GM19099 (cell line): Measurements from ENCODE around the gene TMEM181.

Experiments
- POLR2A ChIP-seq: IDR thresholded peaks from 3 replicates; pipeline ENCODE4 v1.6.1; 2011; ENCODE audit warnings: low read depth; ENCODE audit not compliant: insufficient read length; ENCODE audit errors: extremely low read depth

The TMEM181 gene

DNA sequence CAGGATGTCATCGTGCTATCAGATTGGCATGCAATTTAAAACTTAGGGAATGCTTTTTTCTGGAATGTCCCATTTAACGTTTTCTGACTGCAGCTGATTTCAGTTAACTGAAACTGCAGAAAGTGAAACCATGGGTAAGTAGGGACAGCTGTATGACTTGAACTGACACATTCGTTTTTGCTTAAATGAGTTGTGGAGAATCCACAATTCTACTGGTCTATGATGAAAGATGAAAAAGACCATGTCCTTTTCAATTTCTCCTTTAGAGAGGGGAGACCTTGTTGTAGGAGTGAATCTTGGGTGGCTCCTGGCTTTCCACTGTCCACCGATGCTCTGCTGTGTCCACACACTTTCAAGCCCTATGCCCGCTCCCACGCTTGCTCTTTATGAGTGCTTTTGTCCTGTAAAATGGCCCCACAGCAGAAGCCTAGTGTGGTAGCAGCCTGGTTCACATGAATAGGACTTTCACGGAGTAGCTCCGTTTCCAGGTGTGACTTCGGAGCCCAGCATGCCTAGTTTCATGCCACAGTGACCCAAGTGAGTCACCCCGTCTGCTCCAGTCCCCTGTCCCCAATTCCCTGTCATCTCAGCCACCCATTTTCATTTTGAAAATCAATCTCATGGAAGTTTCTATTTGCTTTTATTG, 62.8 kb downstream of the TMEM181 start:
- TF ChIP-seq POLR2A: no peak

DNA sequence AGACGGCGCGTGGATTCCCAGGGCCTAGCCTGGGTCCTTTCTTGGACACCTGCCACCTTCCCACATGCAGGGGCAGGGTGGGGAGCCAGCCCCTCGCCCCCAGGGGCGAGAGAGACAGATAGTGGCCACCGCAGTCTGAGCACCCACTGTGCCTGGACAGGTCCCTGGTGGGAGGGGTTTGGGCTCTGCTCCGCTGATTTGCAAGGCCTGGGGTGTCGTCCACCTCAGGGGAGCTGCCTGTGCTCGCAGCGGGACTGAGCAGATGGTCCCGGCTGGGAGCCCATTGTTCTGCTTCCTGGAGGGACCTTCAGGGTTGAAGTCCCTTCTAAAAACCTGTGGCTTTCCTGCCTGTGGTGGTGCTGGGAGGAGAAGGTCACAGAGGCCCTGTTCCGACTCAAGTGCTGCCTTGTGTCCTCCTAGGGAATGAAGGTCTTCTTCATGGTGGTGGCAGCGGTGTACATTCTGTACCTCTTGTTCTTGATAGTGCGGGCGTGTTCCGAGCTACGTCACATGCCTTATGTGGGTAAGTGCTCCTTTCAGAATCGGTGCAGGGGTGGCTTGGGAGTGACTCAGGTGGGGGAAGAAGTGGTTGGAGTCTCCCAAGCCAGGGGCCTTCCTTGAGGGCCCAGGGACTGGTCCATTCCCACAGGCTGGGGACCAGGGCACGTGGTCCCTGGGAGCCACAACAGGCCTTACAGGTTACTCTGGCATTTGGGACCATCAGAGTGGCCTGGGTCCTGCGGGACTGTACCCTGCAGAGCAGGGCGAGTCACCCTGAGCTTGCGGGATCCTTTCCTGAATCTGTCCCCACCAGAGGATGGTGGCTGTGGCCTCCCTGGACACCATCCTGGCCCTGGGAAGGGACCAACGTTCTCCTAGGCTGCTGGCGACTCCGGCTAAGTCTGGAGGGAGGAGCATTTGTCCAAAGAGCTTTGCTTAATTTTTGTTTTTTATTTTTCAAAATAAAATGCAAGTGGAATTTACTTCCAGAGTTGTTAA, 65.1 kb downstream of the TMEM181 start:
- no peak for TF ChIP-seq POLR2A

DNA sequence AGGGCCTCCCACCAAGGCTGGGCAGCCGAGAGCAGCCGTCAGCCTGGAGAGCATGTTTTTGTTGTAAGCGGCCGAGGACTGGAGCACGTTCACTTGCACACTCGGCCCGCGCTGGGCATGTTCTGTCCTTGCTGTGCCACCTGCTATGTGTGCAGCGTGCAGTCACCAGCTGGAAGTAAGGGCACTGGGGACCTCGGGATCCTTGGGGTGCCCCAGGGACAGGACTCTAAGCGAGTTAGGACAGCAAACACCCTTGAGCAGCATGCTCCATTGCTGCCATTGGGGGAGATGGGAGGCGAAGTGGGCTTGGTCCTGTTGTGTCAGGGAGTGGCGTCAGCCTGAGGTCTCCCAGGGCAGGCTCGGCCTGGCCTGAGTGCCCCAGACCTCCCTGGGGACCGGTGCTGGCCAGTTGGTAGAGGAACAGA, 66.0 kb downstream of the TMEM181 start:
- no peak for TF ChIP-seq POLR2A

DNA sequence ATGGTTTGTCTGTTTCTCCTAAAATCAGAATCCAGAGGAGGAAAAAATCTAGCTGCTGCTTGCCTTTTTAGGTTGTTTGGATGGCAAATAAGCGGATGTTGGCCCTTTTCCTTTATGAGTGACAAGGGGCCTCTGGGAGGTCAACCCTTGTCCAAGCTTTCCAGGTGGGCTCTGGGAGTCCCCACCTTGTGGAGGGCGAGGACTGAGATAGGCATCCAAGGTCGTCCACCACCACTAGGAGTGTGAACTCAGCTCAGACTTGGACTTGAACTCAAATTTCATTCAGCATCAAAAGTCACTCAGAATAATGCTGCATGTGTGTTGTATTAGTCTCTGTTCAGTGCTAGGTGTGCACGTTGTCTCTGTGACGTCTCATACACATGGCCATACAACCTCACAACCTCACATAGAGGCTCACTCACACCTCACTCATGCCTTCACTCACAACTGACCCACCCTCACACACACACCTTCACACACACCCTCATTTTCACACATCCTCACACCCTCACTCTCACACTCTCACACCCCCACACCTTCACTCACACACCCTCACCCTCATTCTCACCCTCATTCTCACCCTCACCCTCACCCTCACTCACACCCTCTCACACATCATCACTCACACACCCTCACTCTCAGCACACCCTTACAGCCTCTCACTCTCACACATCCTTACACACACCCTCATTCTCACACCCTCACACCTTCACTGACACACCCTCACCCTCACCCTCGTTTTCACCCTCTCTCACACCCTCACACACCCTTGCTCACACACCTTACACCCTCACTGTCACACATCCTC, 66.7 kb downstream of the TMEM181 start:
- TF ChIP-seq POLR2A: no peak

DNA sequence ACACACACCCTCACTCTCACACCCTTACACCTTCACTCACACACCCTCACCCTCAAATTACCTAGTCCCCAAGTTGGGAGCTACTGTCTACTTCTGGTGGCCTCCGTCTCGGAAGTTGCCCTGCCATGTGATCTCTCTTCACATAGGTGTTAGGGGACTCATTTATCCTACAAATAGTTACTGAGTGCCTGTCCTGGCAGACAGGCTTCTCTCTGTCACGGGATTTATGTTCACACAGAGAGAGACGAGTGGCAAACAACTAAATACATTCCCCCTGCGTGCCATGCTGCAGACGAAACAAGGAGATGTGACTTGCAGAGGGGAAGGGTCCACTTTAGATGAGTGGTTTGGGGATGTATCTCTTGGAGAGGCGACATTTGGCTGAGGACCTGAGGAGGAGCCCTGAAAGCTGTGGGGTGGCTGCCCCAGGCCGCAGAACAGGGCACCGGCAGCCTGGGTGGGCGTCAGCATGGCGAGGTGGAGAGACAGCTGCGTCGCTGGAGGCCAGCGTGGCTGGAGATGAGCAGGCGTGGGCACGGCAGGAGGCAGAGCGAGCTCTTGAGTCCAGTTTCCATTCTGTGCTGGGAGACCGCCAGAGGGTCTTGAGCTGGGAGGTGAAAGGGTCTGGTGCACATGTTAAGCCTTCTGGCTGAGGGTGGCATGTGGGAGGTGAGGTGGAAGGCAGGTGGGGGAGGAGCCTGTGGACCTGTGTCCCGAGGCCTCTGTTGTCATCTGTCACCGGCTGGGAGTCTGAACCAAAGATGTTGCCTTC, 67.5 kb downstream of the TMEM181 start:
- TF ChIP-seq POLR2A: no peak

DNA sequence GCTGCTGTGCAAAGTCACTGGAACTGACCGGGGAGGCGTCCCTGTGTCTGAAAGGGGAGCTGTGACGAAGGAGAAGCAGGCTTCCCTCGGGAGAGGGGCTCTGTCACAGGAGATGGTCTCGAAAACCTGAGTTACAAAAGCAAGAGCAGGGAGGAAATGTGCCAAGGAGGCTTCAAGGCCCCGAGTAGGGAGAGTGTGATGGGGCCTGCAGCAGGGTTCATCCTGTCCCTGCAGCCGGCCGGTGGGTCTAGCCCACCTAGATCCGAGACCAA, 68.0 kb downstream of the TMEM181 start:
- no peak for TF ChIP-seq POLR2A

DNA sequence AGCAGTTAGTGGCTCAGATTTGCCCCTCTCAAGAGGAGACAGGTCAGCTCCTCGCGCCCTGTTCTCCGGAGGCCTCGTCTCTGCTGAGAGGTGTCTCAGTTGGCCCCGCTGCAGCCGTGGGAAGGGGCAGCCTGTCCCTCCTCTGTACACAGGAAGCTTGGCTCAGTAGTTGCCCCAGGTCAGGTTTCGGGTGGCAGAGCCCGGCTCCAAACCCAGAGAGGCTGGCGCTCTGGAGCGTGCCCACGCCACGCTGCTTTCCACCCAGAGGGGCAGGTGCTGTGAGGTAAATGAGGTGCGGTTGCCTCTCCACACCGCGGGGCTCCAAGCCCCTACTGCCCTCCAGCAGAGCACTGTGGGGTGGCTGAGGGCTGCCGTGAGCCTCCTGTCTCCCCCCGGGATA, 68.7 kb downstream of the TMEM181 start:
- no peak for TF ChIP-seq POLR2A

DNA sequence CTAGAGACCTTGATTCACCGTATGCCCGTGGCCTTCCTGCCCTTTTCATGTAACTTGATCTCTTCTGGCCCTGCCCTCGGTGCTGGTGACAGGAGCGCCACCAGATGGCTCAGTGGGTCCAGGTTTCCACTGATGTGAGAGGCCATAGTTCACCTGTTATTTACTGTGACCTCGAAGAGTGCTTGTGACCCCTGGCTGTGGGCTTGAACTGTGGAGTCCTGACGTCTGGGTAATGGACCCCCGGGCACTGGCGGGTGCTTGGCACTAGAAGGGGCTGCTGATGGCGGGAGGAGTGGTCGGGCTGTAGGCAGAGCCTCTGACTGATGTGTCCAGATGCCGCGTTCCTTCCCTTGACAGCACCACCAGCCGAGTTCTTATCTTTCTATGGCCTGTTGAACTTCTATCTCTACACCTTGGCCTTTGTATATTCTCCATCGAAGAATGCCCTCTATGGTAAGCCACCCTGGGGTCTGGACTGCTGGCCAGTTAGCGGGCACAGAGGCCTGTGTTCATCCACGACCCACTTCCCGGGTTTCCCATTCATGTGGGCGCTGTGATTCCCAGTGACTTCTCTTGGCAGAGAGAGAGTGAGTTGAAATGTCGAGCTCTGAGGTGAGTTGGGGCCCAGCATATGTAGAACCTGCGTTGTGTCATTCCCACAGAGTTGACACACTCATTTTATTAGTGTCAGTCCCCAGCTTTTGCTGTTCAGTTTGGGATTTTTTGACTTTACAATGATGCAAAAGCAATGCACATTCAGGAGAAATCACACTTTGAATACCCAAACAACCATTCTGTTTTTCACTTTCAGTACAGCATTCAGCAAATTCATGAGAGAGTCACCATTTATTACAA, 69.7 kb downstream of the TMEM181 start:
- no peak for TF ChIP-seq POLR2A

DNA sequence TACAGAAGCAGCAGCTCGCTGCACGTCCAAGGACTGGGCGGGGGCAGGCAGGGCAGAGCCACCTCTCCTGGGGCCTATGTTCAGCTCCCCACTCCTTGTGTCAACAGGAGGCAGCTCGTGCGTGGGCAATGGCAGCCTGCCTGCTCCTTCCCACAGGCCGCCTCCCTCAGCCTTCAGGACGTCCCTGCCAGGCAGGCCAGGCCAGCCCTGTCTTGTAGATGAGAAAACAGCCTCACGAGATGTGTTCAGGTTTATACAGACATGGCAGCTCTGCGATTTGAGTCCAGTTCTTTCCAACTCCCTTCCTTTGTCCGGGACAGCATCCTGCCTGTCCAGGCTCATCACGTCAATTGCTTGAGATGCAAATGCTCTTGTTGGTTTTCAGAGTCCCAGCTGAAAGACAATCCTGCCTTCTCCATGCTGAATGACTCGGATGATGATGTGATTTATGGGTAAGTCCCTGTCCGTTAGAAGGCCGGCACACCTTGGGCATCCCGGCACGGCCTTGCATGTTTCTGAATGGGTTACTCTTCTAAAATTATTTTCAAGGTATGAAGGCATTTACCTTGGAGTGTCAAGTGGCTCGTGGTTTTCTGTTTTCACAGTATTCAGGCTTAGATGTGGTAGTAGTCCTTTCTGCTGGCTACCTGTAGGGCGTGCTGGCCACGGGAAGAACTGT, 71.2 kb downstream of the TMEM181 start:
- TF ChIP-seq POLR2A: no peak

DNA sequence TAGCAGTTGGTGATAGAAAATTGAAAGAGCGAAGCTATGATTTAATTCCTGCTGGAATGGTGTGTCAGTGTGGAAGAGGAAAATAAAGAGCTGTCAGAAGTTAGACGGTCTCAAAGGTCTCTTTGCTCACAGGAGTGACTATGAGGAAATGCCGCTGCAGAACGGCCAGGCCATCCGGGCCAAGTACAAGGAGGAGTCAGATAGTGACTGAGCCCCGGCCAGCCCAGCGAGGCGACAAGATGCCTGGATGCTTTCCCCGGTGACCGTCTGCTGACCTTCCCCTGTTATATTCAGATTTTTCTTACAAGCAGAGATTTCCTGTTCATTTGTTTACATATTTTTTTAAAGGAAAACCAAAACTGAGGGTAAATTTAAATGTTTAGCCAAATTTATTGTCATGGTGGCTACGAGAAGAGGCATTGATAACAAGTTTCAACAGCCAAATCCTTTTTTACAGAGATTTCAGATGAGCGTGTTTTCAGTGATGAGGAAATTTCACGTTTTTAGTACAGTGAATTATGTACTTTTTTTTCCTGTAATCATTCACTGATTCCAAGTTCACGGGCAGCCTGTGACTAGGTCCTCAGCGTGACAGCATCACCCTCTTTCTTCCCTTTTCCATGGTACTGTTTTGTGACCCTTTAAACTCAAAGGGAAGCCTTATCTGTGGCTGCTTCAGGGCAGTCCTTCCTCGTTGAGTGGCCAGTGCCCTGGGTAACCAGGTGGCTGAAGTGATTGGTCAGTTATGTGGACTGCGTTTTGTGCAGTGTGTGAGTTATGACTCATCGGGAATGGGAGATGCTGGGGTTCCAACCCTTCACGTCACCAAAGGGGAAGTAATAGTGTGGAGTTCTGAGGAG, 72.0 kb downstream of the TMEM181 start:
- no peak for TF ChIP-seq POLR2A

DNA sequence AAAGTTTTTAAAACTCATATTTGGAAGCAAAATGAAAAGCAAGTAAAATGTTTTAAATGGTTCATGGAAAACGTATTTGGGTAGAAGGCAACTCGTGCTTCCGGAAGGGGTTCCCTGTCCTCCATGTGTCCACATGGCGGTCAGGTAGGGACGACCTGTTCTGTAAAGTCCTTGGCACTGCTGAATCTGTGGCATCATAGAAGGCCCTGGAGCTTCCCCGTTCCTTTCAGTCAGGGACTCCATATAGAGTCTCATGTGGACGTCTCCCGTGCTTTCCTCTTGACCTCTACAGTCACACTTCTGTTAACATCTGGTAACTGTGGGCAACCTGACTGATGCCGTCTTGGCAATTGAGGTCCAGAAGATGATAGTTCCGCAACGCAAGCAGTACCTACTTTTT, 73.2 kb downstream of the TMEM181 start:
- TF ChIP-seq POLR2A: no peak

DNA sequence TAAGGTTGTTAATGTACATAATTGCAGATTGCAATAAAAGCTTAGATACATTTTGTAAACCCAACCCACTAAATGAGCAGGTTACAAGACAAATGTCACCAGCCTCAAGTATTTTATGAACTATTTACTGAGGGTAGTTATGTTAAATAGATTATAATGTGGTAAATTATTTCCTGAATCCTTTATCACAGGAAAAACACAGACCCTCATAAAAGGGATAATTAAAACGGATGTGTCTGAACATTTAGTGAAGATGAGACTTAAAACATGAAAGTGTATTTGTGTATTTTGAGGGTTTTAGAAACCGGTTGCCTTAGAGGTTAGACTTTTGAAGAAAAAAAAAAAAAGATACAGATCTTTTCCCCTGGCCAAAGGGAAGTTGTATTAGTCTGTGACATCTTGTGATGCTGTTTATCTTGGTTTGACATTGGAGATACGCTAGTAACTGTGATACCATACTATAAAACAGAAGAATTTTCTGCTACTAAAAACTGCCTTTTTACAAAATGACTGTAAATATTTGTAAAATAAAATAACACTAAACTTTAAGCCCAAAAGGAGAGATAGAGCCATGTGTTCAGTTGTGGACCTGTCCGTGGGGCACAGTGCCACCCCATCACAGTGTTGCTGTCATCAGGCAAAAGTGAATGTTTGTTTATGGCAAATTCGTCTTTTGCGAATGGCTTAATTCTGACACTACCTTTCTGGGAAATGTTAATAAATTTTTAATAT, 75.0 kb downstream of the TMEM181 start:
- TF ChIP-seq POLR2A: no peak
